H1 (cell line): ENCODE measurements around the gene SYNDIG1. TPM values are rescaled to one million over a fixed set of nuclear protein-coding genes. Genes with fewer than 3 reads are reported as not detected.
A peak's percentile ranks its signal among the peaks of the same experiment; 100 is the strongest.

Source experiments
- CTCF ChIA-PET: fragments of 300-600 bp; sonication (Branson Sonifier 250); formaldehyde crosslinking; loops from one replicate; lab custom pipeline; 2021; ENCODE audit not compliant: partially characterized antibody; lab: Charles Lee
- POLR2A ChIA-PET: fragments of 300-600 bp; sonication (Branson Sonifier 250); formaldehyde crosslinking; loops from one replicate; lab custom pipeline; 2021; ENCODE audit warnings: inconsistent platforms; ENCODE audit not compliant: partially characterized antibody; lab: Charles Lee
- DNase-seq, 2 experiments: peaks; one replicate each; pipeline versions ENCODE4 v3.0.0 to v3.0.0-alpha.2; 2010 to 2022; ENCODE audit warnings: low spot score in 2 of 2, low read depth in 1 of 2, mixed read lengths in 1 of 2
- FAIRE-seq: peaks from 2 replicates; lab custom pipeline; 2011; peaks lifted over from hg19 to GRCh38; lab: Jason Lieb, UNC
- H2AFZ ChIP-seq: 2 replicates; pipeline ENCODE4 v1.8.1; 2012; ENCODE audit warnings: low read length, inconsistent platforms
- H2AK5ac ChIP-seq: 2 replicates; pipeline ENCODE4 v1.6.1; 2013; ENCODE audit warnings: low read depth, low read length
- H2BK120ac ChIP-seq: replicated peaks from 2 replicates; pipeline ENCODE3; 2013; ENCODE audit warnings: low read depth, low read length, inconsistent platforms
- H2BK12ac ChIP-seq: 2 replicates; pipeline ENCODE4 v1.6.1; 2013; ENCODE audit warnings: low read depth, low read length
- H2BK15ac ChIP-seq: 2 replicates; pipeline ENCODE4 v1.6.1; 2013; ENCODE audit warnings: low read length
- H2BK20ac ChIP-seq: 2 replicates; pipeline ENCODE4 v1.6.1; 2013; ENCODE audit warnings: low read length
- H2BK5ac ChIP-seq: 2 replicates; pipeline ENCODE4 v1.6.1; 2013; ENCODE audit warnings: low read depth, low read length
- H3K14ac ChIP-seq: 2 replicates; pipeline ENCODE4 v1.6.1; 2013; ENCODE audit warnings: inconsistent platforms; ENCODE audit not compliant: insufficient read length
- H3K18ac ChIP-seq: 2 replicates; pipeline ENCODE4 v1.6.1; 2013; ENCODE audit warnings: low read length; ENCODE audit errors: extremely low read depth
- H3K23ac ChIP-seq: 2 replicates; pipeline ENCODE4 v1.6.1; 2013; ENCODE audit warnings: inconsistent platforms; ENCODE audit not compliant: insufficient read length
- H3K23me2 ChIP-seq: 2 replicates; pipeline ENCODE4 v1.6.1; 2013; ENCODE audit warnings: low read depth, low read length
- H3K27ac ChIP-seq: 2 replicates; pipeline ENCODE4 v1.6.1; 2011; ENCODE audit warnings: low read depth, low read length, inconsistent platforms
- H3K27me3 ChIP-seq, 4 experiments: replicated peaks in 1 of 4; 1 replicate in 1 of 4; 2 replicates in 3 of 4; pipeline versions ENCODE4 v1.6.1 to v1.8.1; 2011 to 2013; ENCODE audit warnings: low read length in 3 of 4, mild to moderate bottlenecking in 3 of 4, inconsistent platforms in 2 of 4, mixed read lengths in 2 of 4, moderate library complexity in 1 of 4; ENCODE audit not compliant: control insufficient read depth in 3 of 4, insufficient read depth in 3 of 4; ENCODE audit errors: extremely low read depth in 1 of 4
- H3K36me3 ChIP-seq, 4 experiments: 2 replicates each; pipeline versions ENCODE4 v1.6.1 to v1.8.1; 2011 to 2013; ENCODE audit warnings: mild to moderate bottlenecking in 4 of 4, low read length in 3 of 4, moderate library complexity in 2 of 4, control low read depth in 1 of 4, inconsistent platforms in 1 of 4; ENCODE audit not compliant: insufficient read depth in 4 of 4, control insufficient read depth in 2 of 4
- H3K4ac ChIP-seq: replicated peaks from 2 replicates; pipeline ENCODE3; 2013; ENCODE audit warnings: low read length, low read depth, mixed read lengths, inconsistent platforms; ENCODE audit not compliant: insufficient read length
- H3K4me1 ChIP-seq, 4 experiments: replicated peaks in 1 of 4; 1 replicate in 1 of 4; 2 replicates in 3 of 4; pipeline versions ENCODE4 v1.6.1 to v1.8.1; 2011 to 2013; ENCODE audit warnings: low read length in 3 of 4, inconsistent platforms in 2 of 4, mixed read lengths in 1 of 4; ENCODE audit not compliant: insufficient read depth in 4 of 4, control insufficient read depth in 3 of 4
- H3K4me2 ChIP-seq, 2 experiments: 2 replicates each; pipeline versions ENCODE4 v1.6.1 to v1.8.1; 2011 to 2013; ENCODE audit warnings: low read depth in 2 of 2, low read length in 2 of 2, control low read depth in 1 of 2, inconsistent platforms in 1 of 2, mild to moderate bottlenecking in 1 of 2; ENCODE audit not compliant: insufficient read depth in 1 of 2
- H3K4me3 ChIP-seq, 4 experiments: fragments of 200-600, 300-600 bp in 1 of 4; sonication (generic), shearing (Covaris generic), sonication (Bioruptor Twin) in 1 of 4; 2 replicates each; pipeline versions ENCODE4 v1.5.1 to v1.8.1; 2011 to 2016; ENCODE audit warnings: low read length in 4 of 4, low read depth in 3 of 4, control low read depth in 2 of 4, inconsistent platforms in 2 of 4, mild to moderate bottlenecking in 2 of 4, mixed read lengths in 1 of 4, moderate library complexity in 1 of 4; ENCODE audit not compliant: insufficient read depth in 2 of 4; ENCODE audit errors: extremely low read depth in 1 of 4
- H3K56ac ChIP-seq: replicated peaks from 2 replicates; pipeline ENCODE3; 2013; ENCODE audit warnings: low read depth, mild to moderate bottlenecking, mixed read lengths, low read length, inconsistent platforms; ENCODE audit not compliant: insufficient read length
- H3K79me1 ChIP-seq: 2 replicates; pipeline ENCODE4 v1.6.1; 2013; ENCODE audit warnings: low read depth, low read length, control low read depth
- H3K79me2 ChIP-seq, 2 experiments: 2 replicates each; pipeline versions ENCODE4 v1.6.1 to v1.8.1; 2012 to 2013; ENCODE audit warnings: low read length in 2 of 2, mild to moderate bottlenecking in 2 of 2, inconsistent platforms in 1 of 2; ENCODE audit not compliant: insufficient read depth in 2 of 2, control insufficient read depth in 1 of 2
- H3K9ac ChIP-seq, 4 experiments: replicated peaks in 1 of 4; 1 replicate in 1 of 4; 2 replicates in 3 of 4; pipeline versions ENCODE4 v1.6.1 to v1.8.1; 2011 to 2013; ENCODE audit warnings: low read depth in 3 of 4, low read length in 3 of 4, control low read depth in 2 of 4, mild to moderate bottlenecking in 2 of 4, moderate library complexity in 2 of 4, inconsistent platforms in 1 of 4; ENCODE audit errors: extremely low read depth in 1 of 4
- H3K9me3 ChIP-seq, 2 experiments: 2 replicates each; pipeline versions ENCODE4 v1.6.1 to v1.8.1; 2012 to 2013; ENCODE audit warnings: mild to moderate bottlenecking in 2 of 2, moderate library complexity in 2 of 2, control low read depth in 1 of 2, inconsistent platforms in 1 of 2, low read depth in 1 of 2, low read length in 1 of 2, mixed read lengths in 1 of 2; ENCODE audit not compliant: insufficient read depth in 2 of 2
- H4K20me1 ChIP-seq, 2 experiments: replicated peaks in 1 of 2; 2 replicates each; pipeline versions ENCODE3 to v1.8.1; 2011 to 2013; ENCODE audit warnings: inconsistent platforms in 2 of 2, low read length in 2 of 2, mild to moderate bottlenecking in 1 of 2; ENCODE audit not compliant: insufficient read depth in 2 of 2, control insufficient read depth in 1 of 2
- H4K5ac ChIP-seq: 2 replicates; pipeline ENCODE4 v1.6.1; 2013; ENCODE audit warnings: low read length, low read depth, mixed read lengths, inconsistent platforms; ENCODE audit not compliant: insufficient read length
- H4K8ac ChIP-seq: 2 replicates; pipeline ENCODE4 v1.8.0; 2013; ENCODE audit warnings: mild to moderate bottlenecking, moderate library complexity, low read length, inconsistent platforms; ENCODE audit not compliant: insufficient read depth; ENCODE audit errors: extremely low read depth
- H4K91ac ChIP-seq: replicated peaks from 2 replicates; pipeline ENCODE3; 2013; ENCODE audit warnings: low read length, mixed read lengths, inconsistent platforms; ENCODE audit not compliant: insufficient read length
- BACH1 ChIP-seq: IDR thresholded peaks from 2 replicates; pipeline ENCODE4 v1.6.1; 2012; ENCODE audit warnings: low read length, improper control_type of control experiment
- EP300 ChIP-seq, 2 experiments: IDR thresholded peaks; 1 replicate in 1 of 2; 2 replicates in 1 of 2; pipeline ENCODE4 v1.6.1; 2011 to 2012; ENCODE audit warnings: low read depth in 2 of 2, low read length in 2 of 2, mild to moderate bottlenecking in 2 of 2, borderline replicate concordance in 1 of 2, inconsistent platforms in 1 of 2, moderate library complexity in 1 of 2
- POU5F1 ChIP-seq: IDR thresholded peaks from 2 replicates; pipeline ENCODE4 v1.6.1; 2011; ENCODE audit warnings: low read depth, mild to moderate bottlenecking, low read length, moderate library complexity
- SP1 ChIP-seq: IDR thresholded peaks from 2 replicates; pipeline ENCODE4 v1.6.1; 2011; ENCODE audit warnings: low read depth, low read length
- SP4 ChIP-seq: IDR thresholded peaks from 2 replicates; pipeline ENCODE4 v1.6.1; 2012; ENCODE audit warnings: low read length, inconsistent platforms
- SRF ChIP-seq: IDR thresholded peaks from 2 replicates; pipeline ENCODE4 v1.6.1; 2011; ENCODE audit warnings: mild to moderate bottlenecking, low read depth, low read length, moderate library complexity
- TAF1 ChIP-seq: IDR thresholded peaks from 2 replicates; pipeline ENCODE4 v1.6.1; 2011; ENCODE audit warnings: mild to moderate bottlenecking, low read depth, low read length
- TAF7 ChIP-seq: optimal IDR thresholded peaks from 2 replicates; pipeline ENCODE3; 2011; ENCODE audit warnings: low read depth, mild to moderate bottlenecking, inconsistent platforms, low read length, moderate library complexity, borderline replicate concordance
- TEAD4 ChIP-seq: IDR thresholded peaks from 2 replicates; pipeline ENCODE4 v1.6.1; 2012; ENCODE audit warnings: low read depth, low read length, inconsistent platforms, mixed read lengths
- WGBS, 2 experiments: shearing (Covaris generic) in 1 of 2; methylation state at CpG; one replicate each; pipeline versions ENCODE4 v1.1.6 to v1.1.7; 2013 to 2015; ENCODE audit warnings: low lambda C conversion rate in 2 of 2, mixed read lengths in 2 of 2, inconsistent platforms in 1 of 2, low coverage in 1 of 2, missing lambda C conversion rate in 1 of 2; ENCODE audit not compliant: insufficient replicate concordance in 2 of 2, insufficient coverage in 1 of 2, insufficient read length in 1 of 2; ENCODE audit errors: extremely low coverage in 1 of 2, missing lambda C conversion rate in 1 of 2; 5-methylcytosine and 5-hydroxymethylcytosine counted together
- polyA plus RNA-seq, 7 experiments: library from polyadenylated mRNA; depleted of rRNA in 3 of 7; stranded (reverse) in 5 of 7; unstranded in 2 of 7; fragments of >200 nt in 5 of 7; fragments of 200-250 nt in 2 of 7; gene quantifications; 1 replicate in 5 of 7; 2 replicates in 1 of 7; 4 replicates in 1 of 7; pipeline versions ENCODE4 v1.2.1 to v1.2.3, GENCODE V29; 2011 to 2013; ENCODE audit warnings: missing spikeins in 2 of 7, mixed read lengths in 2 of 7
- total RNA-seq: library from RNA; stranded (reverse); fragmentation: NEBNext Ultra II Directional; extraction: Animal tissue kit (Norgen Biotek cat#: 25700); gene quantifications from 2 replicates; pipeline ENCODE4 v1.2.1, GENCODE V29; 2021

SYNDIG1 gene
- total and polyA plus RNA-seq, 2 of the 8 experiments (the other 6 are each of a cell fraction or from before 2014, with no cell fraction given), result 6.5 to 7.8 TPM

DNA sequence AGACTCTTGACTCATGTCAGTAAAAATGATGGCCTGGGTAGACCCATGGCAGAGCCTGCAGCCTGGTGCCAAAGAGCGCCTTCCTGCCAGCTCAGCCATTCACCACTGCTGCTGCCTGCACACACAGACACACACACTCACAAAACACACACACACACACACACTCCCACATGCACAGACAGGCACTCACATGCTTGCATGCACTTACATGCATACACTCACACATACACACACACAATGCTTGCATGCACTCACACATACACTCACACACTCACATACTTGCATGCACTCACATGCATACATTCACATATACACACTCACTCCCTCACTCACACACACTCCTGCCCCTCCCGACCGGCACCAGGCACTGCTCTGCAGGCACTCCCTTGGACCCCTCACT is 18.0 kb upstream of the SYNDIG1 start:
- Histone ChIP-seq H3K27ac (no peak overlapping the region), H4K20me1 (no peaks in the 10 kb centered on the region), H2AK5ac (no peak overlapping the region), H3K14ac (no peak overlapping the region), H3K4me3 (no peak overlapping the region), H2BK5ac (no peak overlapping the region), H3K4me1 (peaks cover 3 to 9% (median 5%) of the 10 kb centered on the region in 4 experiments; a peak in 6 of 7 replicates), H3K79me2 (no peaks in the 10 kb centered on the region), H3K23me2 (no peaks in the 10 kb centered on the region), H2BK20ac (no peak overlapping the region), H4K5ac (no peak overlapping the region), H3K23ac (no peak overlapping the region), H4K8ac (no peak overlapping the region), H4K91ac (peak overlapping the region; percentile 69), H3K4me2 (no peak overlapping the region), H2BK120ac (no peak overlapping the region), H2AFZ (no peak overlapping the region), H3K4ac (peak overlapping the region; percentile 70), H3K9ac (no peak overlapping the region), H3K9me3 (no peaks in the 10 kb centered on the region), H3K79me1 (no peaks in the 10 kb centered on the region), H3K56ac (no peak overlapping the region), H2BK15ac (peak overlapping the region; percentile 34), H3K18ac (no peak overlapping the region), H2BK12ac (peak overlapping the region; percentile 86; the same call in 1 of the 2 replicates), H3K36me3 (no peaks in the 10 kb centered on the region), H3K27me3 (peaks cover 0 to 5% (median 0%) of the 10 kb centered on the region in 4 experiments; a peak in 2 of 7 replicates)
- TF ChIP-seq BACH1 (no peak), TAF7 (no peak), SP1 (no peak), POU5F1 (no peak), SP4 (no peak), SRF (no peak), TAF1 (no peak), TEAD4 (no peak), EP300 (IDR thresholded peaks at IDR 0.05; ENCODE audit: borderline replicate concordance in 1 of 2, low read depth in 2 of 2, low read length in 2 of 2) (no peak)
- FAIRE-seq (no peak), DNase-seq (no peak)
- WGBS, 2 experiments, result 93% methylated on average over 3 of the region's 3 CpGs; no CpG with 5 or more reads in 1 of the 2 experiments
- ChIA-PET POLR2A (interaction anchor here (0.5 kb wide), 1 partner anchor 20 kb away, joined by 3 read pairs; no protein-coding TSS in a partner anchor), CTCF (interaction anchor here (1.0 kb wide), 1 partner anchor 330 kb away, joined by 4 read pairs; no protein-coding TSS in a partner anchor)
